HepG2 (cell line): Measurements from ENCODE around the gene FAM114A1. TPM values are rescaled to one million over a fixed set of nuclear protein-coding genes. Genes with fewer than 3 reads are reported as not detected.

Experiments
- FOSL2 ChIP-seq: sonication (generic); formaldehyde crosslinking; IDR thresholded peaks from 2 replicates; pipeline ENCODE4 v1.4.0; 2020; ENCODE audit warnings: missing genetic modification reagents
- HOXA5 ChIP-seq: sonication (generic); formaldehyde crosslinking; IDR thresholded peaks from 2 replicates; pipeline ENCODE4 v1.4.0; 2020; ENCODE audit warnings: missing genetic modification reagents
- MED8 ChIP-seq: sonication (generic); formaldehyde crosslinking; IDR thresholded peaks from 2 replicates; pipeline ENCODE4 v1.8.1; 2023; ENCODE audit warnings: mild to moderate bottlenecking, missing genetic modification reagents; ENCODE audit not compliant: insufficient replicate concordance
- MYNN ChIP-seq: sonication (generic); formaldehyde crosslinking; IDR thresholded peaks from 2 replicates; pipeline ENCODE4 v1.4.0; 2020; ENCODE audit warnings: mild to moderate bottlenecking, low read depth, missing genetic modification reagents
- ZNF335 ChIP-seq: sonication (generic); formaldehyde crosslinking; IDR thresholded peaks from 2 replicates; pipeline ENCODE4 v1.4.0; 2020; ENCODE audit warnings: missing genetic modification reagents
- ZNF672 ChIP-seq: sonication (generic); formaldehyde crosslinking; IDR thresholded peaks from 2 replicates; pipeline ENCODE4 v1.8.1; 2022; ENCODE audit warnings: missing genetic modification reagents
- polyA plus RNA-seq, 8 experiments: library from polyadenylated mRNA; depleted of rRNA in 3 of 8; stranded (reverse) in 7 of 8; unstranded in 1 of 8; fragments of >200 nt; fragmentation: Illumina TruSeq in 4 of 8; extraction: Trizol in 4 of 8; gene quantifications; 2 replicates each; pipeline versions ENCODE4 v1.2.1 to v1.2.3, GENCODE V29; 2011 to 2016; ENCODE audit warnings: low read depth in 4 of 8, missing spikeins in 1 of 8, mixed read lengths in 1 of 8; ENCODE audit not compliant: insufficient read depth in 1 of 8
- total RNA-seq, 5 experiments: library from RNA; depleted of rRNA; stranded (reverse); fragments of >200 nt; fragmentation: Illumina TruSeq; extraction: Trizol; gene quantifications; 2 replicates each; pipeline ENCODE4 v1.2.3, GENCODE V29; 2016; ENCODE audit warnings: low read depth in 1 of 5
- TF ChIP-seq, protein P1 (sequence below): sonication (generic); formaldehyde crosslinking; IDR thresholded peaks from 2 replicates; pipeline ENCODE4 v1.5.1; 2020; ENCODE audit warnings: mild to moderate bottlenecking, missing genetic modification reagents, borderline replicate concordance
- TF ChIP-seq, protein P2 (sequence below): sonication (generic); formaldehyde crosslinking; IDR thresholded peaks from 2 replicates; pipeline ENCODE4 v1.4.0; 2020; ENCODE audit warnings: mild to moderate bottlenecking, missing genetic modification reagents
- TF ChIP-seq, protein P3 (sequence below): fragments of 450-650 bp; IDR thresholded peaks from 2 replicates; pipeline ENCODE4 v1.6.1; 2017; ENCODE audit warnings: mild to moderate bottlenecking
- TF ChIP-seq, protein P4 (sequence below): IDR thresholded peaks from 2 replicates; pipeline ENCODE4 v1.6.1; 2016; ENCODE audit warnings: mild to moderate bottlenecking, missing biosample characterization, missing genetic modification reagents
- TF ChIP-seq, protein P5 (sequence below), 2 experiments: fragments of 450-650 bp in 1 of 2; sonication (generic) in 1 of 2; formaldehyde crosslinking in 1 of 2; IDR thresholded peaks; 2 replicates each; pipeline versions ENCODE4 v1.6.1 to v1.8.0; 2016 to 2022; ENCODE audit warnings: antibody characterized with exemption in 1 of 2, mild to moderate bottlenecking in 1 of 2, missing genetic modification reagents in 1 of 2
- TF ChIP-seq, protein P6 (sequence below): sonication (generic); formaldehyde crosslinking; IDR thresholded peaks from 2 replicates; pipeline ENCODE4 v1.8.1; 2023; ENCODE audit warnings: mild to moderate bottlenecking, missing genetic modification reagents

Gene FAM114A1
- total and polyA plus RNA-seq, 2 of the 13 experiments (the other 11 are each of a cell fraction or from before 2014, with no cell fraction given), result 61.0 to 76.9 TPM

- TF ChIP-seq ZNF335 (CRISPR knock-in tag), result no peak
- TF ChIP-seq FOSL2, result peak; percentile 94
- TF ChIP-seq, protein P1, sequence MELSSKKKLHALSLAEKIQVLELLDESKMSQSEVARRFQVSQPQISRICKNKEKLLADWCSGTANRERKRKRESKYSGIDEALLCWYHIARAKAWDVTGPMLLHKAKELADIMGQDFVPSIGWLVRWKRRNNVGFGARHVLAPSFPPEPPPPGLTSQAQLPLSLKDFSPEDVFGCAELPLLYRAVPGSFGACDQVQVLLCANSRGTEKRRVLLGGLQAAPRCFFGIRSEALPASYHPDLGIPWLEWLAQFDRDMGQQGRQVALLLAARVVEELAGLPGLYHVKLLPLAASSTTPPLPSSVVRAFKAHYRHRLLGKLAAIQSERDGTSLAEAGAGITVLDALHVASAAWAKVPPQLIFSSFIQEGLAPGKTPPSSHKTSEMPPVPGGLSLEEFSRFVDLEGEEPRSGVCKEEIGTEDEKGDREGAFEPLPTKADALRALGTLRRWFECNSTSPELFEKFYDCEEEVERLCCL (CRISPR knock-in tag), result no peak
- TF ChIP-seq, protein P2, sequence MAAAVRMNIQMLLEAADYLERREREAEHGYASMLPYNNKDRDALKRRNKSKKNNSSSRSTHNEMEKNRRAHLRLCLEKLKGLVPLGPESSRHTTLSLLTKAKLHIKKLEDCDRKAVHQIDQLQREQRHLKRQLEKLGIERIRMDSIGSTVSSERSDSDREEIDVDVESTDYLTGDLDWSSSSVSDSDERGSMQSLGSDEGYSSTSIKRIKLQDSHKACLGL, result no peak
- TF ChIP-seq, protein P3, sequence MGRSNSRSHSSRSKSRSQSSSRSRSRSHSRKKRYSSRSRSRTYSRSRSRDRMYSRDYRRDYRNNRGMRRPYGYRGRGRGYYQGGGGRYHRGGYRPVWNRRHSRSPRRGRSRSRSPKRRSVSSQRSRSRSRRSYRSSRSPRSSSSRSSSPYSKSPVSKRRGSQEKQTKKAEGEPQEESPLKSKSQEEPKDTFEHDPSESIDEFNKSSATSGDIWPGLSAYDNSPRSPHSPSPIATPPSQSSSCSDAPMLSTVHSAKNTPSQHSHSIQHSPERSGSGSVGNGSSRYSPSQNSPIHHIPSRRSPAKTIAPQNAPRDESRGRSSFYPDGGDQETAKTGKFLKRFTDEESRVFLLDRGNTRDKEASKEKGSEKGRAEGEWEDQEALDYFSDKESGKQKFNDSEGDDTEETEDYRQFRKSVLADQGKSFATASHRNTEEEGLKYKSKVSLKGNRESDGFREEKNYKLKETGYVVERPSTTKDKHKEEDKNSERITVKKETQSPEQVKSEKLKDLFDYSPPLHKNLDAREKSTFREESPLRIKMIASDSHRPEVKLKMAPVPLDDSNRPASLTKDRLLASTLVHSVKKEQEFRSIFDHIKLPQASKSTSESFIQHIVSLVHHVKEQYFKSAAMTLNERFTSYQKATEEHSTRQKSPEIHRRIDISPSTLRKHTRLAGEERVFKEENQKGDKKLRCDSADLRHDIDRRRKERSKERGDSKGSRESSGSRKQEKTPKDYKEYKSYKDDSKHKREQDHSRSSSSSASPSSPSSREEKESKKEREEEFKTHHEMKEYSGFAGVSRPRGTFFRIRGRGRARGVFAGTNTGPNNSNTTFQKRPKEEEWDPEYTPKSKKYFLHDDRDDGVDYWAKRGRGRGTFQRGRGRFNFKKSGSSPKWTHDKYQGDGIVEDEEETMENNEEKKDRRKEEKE, result no peak
- no peak for TF ChIP-seq ZNF672
- TF ChIP-seq, protein P4, sequence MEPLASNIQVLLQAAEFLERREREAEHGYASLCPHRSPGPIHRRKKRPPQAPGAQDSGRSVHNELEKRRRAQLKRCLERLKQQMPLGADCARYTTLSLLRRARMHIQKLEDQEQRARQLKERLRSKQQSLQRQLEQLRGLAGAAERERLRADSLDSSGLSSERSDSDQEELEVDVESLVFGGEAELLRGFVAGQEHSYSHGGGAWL, result no peak
- TF ChIP-seq, protein P5, sequence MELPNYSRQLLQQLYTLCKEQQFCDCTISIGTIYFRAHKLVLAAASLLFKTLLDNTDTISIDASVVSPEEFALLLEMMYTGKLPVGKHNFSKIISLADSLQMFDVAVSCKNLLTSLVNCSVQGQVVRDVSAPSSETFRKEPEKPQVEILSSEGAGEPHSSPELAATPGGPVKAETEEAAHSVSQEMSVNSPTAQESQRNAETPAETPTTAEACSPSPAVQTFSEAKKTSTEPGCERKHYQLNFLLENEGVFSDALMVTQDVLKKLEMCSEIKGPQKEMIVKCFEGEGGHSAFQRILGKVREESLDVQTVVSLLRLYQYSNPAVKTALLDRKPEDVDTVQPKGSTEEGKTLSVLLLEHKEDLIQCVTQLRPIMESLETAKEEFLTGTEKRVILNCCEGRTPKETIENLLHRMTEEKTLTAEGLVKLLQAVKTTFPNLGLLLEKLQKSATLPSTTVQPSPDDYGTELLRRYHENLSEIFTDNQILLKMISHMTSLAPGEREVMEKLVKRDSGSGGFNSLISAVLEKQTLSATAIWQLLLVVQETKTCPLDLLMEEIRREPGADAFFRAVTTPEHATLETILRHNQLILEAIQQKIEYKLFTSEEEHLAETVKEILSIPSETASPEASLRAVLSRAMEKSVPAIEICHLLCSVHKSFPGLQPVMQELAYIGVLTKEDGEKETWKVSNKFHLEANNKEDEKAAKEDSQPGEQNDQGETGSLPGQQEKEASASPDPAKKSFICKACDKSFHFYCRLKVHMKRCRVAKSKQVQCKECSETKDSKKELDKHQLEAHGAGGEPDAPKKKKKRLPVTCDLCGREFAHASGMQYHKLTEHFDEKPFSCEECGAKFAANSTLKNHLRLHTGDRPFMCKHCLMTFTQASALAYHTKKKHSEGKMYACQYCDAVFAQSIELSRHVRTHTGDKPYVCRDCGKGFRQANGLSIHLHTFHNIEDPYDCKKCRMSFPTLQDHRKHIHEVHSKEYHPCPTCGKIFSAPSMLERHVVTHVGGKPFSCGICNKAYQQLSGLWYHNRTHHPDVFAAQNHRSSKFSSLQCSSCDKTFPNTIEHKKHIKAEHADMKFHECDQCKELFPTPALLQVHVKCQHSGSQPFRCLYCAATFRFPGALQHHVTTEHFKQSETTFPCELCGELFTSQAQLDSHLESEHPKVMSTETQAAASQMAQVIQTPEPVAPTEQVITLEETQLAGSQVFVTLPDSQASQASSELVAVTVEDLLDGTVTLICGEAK (IDR thresholded peaks at IDR 0.05), result no peak
- TF ChIP-seq, protein P5 (CRISPR knock-in tag; IDR thresholded peaks at IDR 0.05), result no peak
- TF ChIP-seq MED8, result no peak
- TF ChIP-seq MYNN (CRISPR knock-in tag), result no peak
- no peak for TF ChIP-seq HOXA5 (CRISPR knock-in tag)
- TF ChIP-seq, protein P6, sequence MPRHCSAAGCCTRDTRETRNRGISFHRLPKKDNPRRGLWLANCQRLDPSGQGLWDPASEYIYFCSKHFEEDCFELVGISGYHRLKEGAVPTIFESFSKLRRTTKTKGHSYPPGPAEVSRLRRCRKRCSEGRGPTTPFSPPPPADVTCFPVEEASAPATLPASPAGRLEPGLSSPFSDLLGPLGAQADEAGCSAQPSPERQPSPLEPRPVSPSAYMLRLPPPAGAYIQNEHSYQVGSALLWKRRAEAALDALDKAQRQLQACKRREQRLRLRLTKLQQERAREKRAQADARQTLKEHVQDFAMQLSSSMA, result no peak
These were observed 99.9 kb downstream of the FAM114A1 start (continued) for GRCh38 chr4:38967260-38968095.
